SK-N-SH treated with all-trans-retinoic acid at 6 μM for 48 hours (cell line): ENCODE results near the gene PPP6R2.
"Not testable (repeated sequence)": the region's sequence is repeated elsewhere in the genome, so short reads cannot be mapped to it uniquely, and the experiment has no call there.

Experiments
- ATAC-seq: fragments of 200-7000 bp; cut with Tn5 transposase; 3 replicates; pipeline ENCODE4 v1.9.1; 2020; ENCODE audit warnings: mild to moderate bottlenecking, moderate library complexity
- ARNTL ChIP-seq: fragments of 450-650 bp; formaldehyde crosslinking; IDR thresholded peaks from 2 replicates; pipeline ENCODE4 v1.5.0; 2020; ENCODE audit warnings: low read depth, mild to moderate bottlenecking, moderate library complexity, borderline replicate concordance
- BACH2 ChIP-seq: fragments of 250-450 bp; sonication (Bioruptor Pico); IDR thresholded peaks from 2 replicates; pipeline ENCODE4 v1.9.0; 2021; ENCODE audit warnings: mild to moderate bottlenecking, borderline replicate concordance
- CREB5 ChIP-seq: fragments of 250-450 bp; sonication (Bioruptor Pico); IDR thresholded peaks from 2 replicates; pipeline ENCODE4 v1.5.1; 2020; ENCODE audit warnings: low read depth, mild to moderate bottlenecking, moderate library complexity
- CSDC2 ChIP-seq: fragments of 250-450 bp; sonication (Bioruptor Pico); IDR thresholded peaks from 2 replicates; pipeline ENCODE4 v1.5.0; 2020; ENCODE audit warnings: mild to moderate bottlenecking, moderate library complexity
- ESRRG ChIP-seq: fragments of 250-450 bp; sonication (Bioruptor Pico); IDR thresholded peaks from 2 replicates; pipeline ENCODE4 v1.6.1; 2021; ENCODE audit warnings: mild to moderate bottlenecking
- GLIS3 ChIP-seq: fragments of 250-450 bp; sonication (Bioruptor Pico); IDR thresholded peaks from 2 replicates; pipeline ENCODE4 v1.5.0; 2020; ENCODE audit warnings: mild to moderate bottlenecking, moderate library complexity
- ISL1 ChIP-seq: fragments of 250-450 bp; sonication (Bioruptor Pico); IDR thresholded peaks from 2 replicates; pipeline ENCODE4 v2.1.2; 2022; ENCODE audit warnings: mild to moderate bottlenecking, moderate library complexity
- PATZ1 ChIP-seq: fragments of 250-450 bp; sonication (Bioruptor Pico); IDR thresholded peaks from 2 replicates; pipeline ENCODE4 v1.8.0; 2020; ENCODE audit warnings: mild to moderate bottlenecking, moderate library complexity, borderline replicate concordance
- POU6F1 ChIP-seq: fragments of 250-450 bp; sonication (Bioruptor Pico); IDR thresholded peaks from 2 replicates; pipeline ENCODE4 v1.8.0; 2021; ENCODE audit warnings: low read depth, mild to moderate bottlenecking, moderate library complexity, borderline replicate concordance
- RARB ChIP-seq: fragments of 250-450 bp; sonication (Bioruptor Pico); IDR thresholded peaks from 2 replicates; pipeline ENCODE4 v1.8.0; 2021; ENCODE audit warnings: mild to moderate bottlenecking, moderate library complexity
- TCF4 ChIP-seq: fragments of 250-450 bp; sonication (Bioruptor Pico); IDR thresholded peaks from 2 replicates; pipeline ENCODE4 v1.8.0; 2021; ENCODE audit warnings: mild to moderate bottlenecking, moderate library complexity, borderline replicate concordance
- TOX ChIP-seq: fragments of 250-450 bp; sonication (Bioruptor Pico); IDR thresholded peaks from 2 replicates; pipeline ENCODE4 v1.8.0; 2021; ENCODE audit warnings: mild to moderate bottlenecking, moderate library complexity, borderline replicate concordance
- TSHZ2 ChIP-seq: fragments of 250-450 bp; sonication (Bioruptor Pico); IDR thresholded peaks from 2 replicates; pipeline ENCODE4 v1.5.0; 2020; ENCODE audit warnings: mild to moderate bottlenecking, moderate library complexity
- ZC3H10 ChIP-seq: fragments of 250-450 bp; sonication (Bioruptor Pico); IDR thresholded peaks from 2 replicates; pipeline ENCODE4 v1.5.1; 2021; ENCODE audit warnings: mild to moderate bottlenecking, moderate library complexity
- ZFP3 ChIP-seq: fragments of 250-450 bp; sonication (Bioruptor Pico); IDR thresholded peaks from 2 replicates; pipeline ENCODE4 v1.5.0; 2020; ENCODE audit warnings: mild to moderate bottlenecking, moderate library complexity
- ZFP30 ChIP-seq: fragments of 450-650 bp; formaldehyde crosslinking; IDR thresholded peaks from 2 replicates; pipeline ENCODE4 v1.5.0; 2022; ENCODE audit warnings: mild to moderate bottlenecking, moderate library complexity
- ZNF565 ChIP-seq: fragments of 450-650 bp; formaldehyde crosslinking; conservative IDR thresholded peaks from 2 replicates; pipeline ENCODE4 v1.5.0; 2020; ENCODE audit warnings: low read depth, mild to moderate bottlenecking, moderate library complexity
- ZNF70 ChIP-seq: fragments of 450-650 bp; formaldehyde crosslinking; IDR thresholded peaks from 2 replicates; pipeline ENCODE4 v1.5.0; 2020; ENCODE audit warnings: mild to moderate bottlenecking, moderate library complexity

Gene PPP6R2

GRCh38 chr22:50361222-50361621, 18.1 kb downstream of the PPP6R2 start:
- ATAC-seq = no peak

GRCh38 chr22:50361688-50362087, 18.6 kb downstream of the PPP6R2 start:
- no peak for ATAC-seq

More at GRCh38 chr22:50361222-50361621, 18.1 kb downstream of the PPP6R2 start:
- TF ChIP-seq GLIS3 = no peak
- no peak for TF ChIP-seq CREB5 (CRISPR knock-in tag)
- no peak for TF ChIP-seq ARNTL (CRISPR knock-in tag)
- no peak for TF ChIP-seq ZC3H10
- no peak for TF ChIP-seq TSHZ2
- no peak for TF ChIP-seq POU6F1 (CRISPR knock-in tag)
- TF ChIP-seq ISL1 (CRISPR knock-in tag) = no peak
- no peak for TF ChIP-seq RARB (CRISPR knock-in tag)
- TF ChIP-seq CSDC2 (CRISPR knock-in tag) = no peak

GRCh38 chr22:50363166-50363802, 20.2 kb downstream of the PPP6R2 start:
- no peak for ATAC-seq
- TF ChIP-seq RARB (CRISPR knock-in tag) = no peak
- TF ChIP-seq ZNF70 = no peak
- no peak for TF ChIP-seq TOX
- no peak for TF ChIP-seq ZNF565
- no peak for TF ChIP-seq POU6F1 (CRISPR knock-in tag)
- no peak for TF ChIP-seq CSDC2 (CRISPR knock-in tag)
- TF ChIP-seq TCF4 (CRISPR knock-in tag) = no peak
- TF ChIP-seq TSHZ2 = no peak
- TF ChIP-seq ZFP3 = no peak
- no peak for TF ChIP-seq ZC3H10

More at GRCh38 chr22:50361688-50362087, 18.6 kb downstream of the PPP6R2 start:
- TF ChIP-seq TOX (no peak), ZFP30 (CRISPR knock-in tag) (no peak), BACH2 (CRISPR knock-in tag) (no peak), GLIS3 (no peak), PATZ1 (no peak), TCF4 (CRISPR knock-in tag) (no peak), ESRRG (CRISPR knock-in tag) (no peak)
- TF ChIP-seq, all 23 proteins: peak for 0

- not testable (repeated sequence) for ATAC-seq
Measured at GRCh38 chr22:50363803-50364194, 20.7 kb downstream of the PPP6R2 start.
